GM18499 (cell line): ENCODE results near the gene PAK4.
"Not testable (repeated sequence)": the region's sequence is repeated elsewhere in the genome, so short reads cannot be mapped to it uniquely, and the experiment has no call there.

Experiments used
- ATAC-seq: cut with Tn5 transposase; IDR thresholded peaks from one replicate; pipeline ENCODE4 v1.9.1; 2021; ENCODE audit warnings: moderate number of reproducible peaks; ENCODE audit not compliant: insufficient read depth, unreplicated experiment

Gene PAK4

GRCh38 chr19:39099341-39099740, 26.2 kb upstream of the PAK4 start:
- no peak for ATAC-seq

- no peak for ATAC-seq
These were observed 25.0 kb upstream of the PAK4 start for GRCh38 chr19:39100500-39101166.

- ATAC-seq = no peak
These were observed 22.4 kb upstream of the PAK4 start for GRCh38 chr19:39103151-39103550.

DNA sequence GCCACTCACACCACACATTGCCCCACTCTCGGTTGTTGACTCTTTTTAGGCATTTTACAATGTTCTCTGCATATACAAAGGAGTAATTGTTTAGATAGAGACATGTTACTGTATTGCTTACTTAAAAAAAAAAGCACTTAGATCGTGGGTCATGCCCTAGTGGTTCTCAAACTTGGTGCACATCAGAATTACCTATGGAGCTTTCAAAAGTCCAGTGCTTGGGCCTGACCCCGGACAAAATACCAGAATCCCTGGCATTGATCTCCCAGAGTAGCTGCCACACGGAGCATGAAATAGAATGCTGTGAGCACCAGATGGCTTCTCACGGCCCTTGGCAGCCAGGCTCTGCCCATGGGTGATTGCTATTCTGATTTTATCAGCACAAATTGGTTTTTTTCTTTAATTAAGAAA, 21.4 kb upstream of the PAK4 start:
- no peak for ATAC-seq

DNA sequence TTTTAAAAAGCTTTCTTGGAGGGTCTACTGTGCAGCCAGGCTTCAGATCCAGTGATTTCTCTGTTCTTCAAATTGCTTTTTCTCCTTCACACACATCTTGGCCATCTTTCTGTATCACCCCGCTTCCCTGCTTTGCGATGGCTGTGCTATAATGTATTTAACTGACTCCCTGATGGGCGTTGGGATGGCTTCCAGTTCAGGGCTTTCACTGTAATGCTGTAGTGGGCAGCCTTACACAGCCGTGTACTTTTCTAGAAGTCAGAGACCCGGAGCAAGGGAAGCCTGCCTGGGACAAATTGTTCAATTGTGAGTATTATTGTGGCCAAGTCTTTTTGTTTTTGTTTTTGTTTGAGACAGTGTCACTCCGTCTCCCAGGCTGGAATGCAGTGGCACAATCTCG, 19.4 kb upstream of the PAK4 start:
- no peak for ATAC-seq

- no peak for ATAC-seq
These were observed 15.9 kb upstream of the PAK4 start for GRCh38 chr19:39109641-39110040.

- ATAC-seq = no peak
These were observed 15.2 kb upstream of the PAK4 start for GRCh38 chr19:39110263-39110967.

DNA sequence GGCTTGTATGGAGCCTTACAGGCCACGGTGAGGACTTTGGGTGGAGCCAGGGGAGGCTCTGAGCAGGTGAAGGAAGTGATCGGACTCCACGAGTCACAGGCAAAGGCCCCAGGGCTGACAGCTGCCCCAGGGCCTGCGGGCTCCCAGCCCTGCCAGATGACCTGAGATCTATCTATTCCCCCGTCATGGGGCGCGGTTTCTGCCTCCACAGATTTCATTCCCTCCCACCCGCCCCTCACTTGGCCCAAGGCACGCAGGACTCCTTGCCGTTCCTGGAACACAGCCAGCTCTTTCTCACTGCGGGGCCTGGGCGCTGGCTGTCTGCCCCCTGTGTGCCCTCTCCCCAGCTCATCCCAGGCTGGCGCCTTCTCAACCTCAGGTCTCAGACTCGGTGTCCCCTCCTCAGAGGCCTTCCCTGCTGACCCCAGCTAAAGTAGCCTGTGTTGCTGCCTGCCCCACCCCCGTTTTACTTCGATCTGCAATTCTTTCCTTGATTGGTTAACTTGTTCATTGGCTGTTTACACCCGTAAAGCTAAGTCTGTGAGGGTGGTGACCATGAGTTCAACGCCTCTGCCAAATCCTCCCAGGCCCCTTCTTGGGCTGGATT, 13.9 kb upstream of the PAK4 start:
- no peak for ATAC-seq

DNA sequence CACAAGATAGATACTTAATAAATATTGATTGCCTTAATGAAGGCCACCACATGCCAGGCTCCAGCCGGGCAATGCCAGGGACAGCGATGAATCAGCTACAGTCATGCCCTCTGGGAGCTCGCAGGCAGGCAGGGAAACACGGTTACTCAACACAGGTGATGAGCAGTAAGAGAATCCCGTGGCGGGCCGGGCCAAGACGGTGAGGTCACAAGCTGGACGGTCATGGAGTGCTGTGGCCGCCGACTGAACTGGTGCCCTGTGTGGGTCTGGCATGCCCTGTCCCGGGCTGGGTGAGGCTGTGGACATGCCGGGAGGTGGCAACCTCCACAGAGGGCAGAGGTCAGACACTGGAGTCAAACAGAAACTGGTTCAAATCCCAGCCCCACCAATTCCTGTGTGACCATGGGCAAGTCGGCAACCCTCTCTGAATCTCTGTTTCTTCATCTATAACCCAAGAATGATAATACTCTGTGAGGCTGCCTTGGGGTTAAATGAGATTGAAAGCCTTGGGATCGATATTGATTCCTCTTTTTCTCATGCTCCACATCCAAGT, 13.2 kb upstream of the PAK4 start:
- ATAC-seq = no peak

- no peak for ATAC-seq
These were observed 12.4 kb upstream of the PAK4 start for GRCh38 chr19:39113199-39113598.

- no peak for ATAC-seq
These were observed 10.3 kb upstream of the PAK4 start for GRCh38 chr19:39115105-39115847.

DNA sequence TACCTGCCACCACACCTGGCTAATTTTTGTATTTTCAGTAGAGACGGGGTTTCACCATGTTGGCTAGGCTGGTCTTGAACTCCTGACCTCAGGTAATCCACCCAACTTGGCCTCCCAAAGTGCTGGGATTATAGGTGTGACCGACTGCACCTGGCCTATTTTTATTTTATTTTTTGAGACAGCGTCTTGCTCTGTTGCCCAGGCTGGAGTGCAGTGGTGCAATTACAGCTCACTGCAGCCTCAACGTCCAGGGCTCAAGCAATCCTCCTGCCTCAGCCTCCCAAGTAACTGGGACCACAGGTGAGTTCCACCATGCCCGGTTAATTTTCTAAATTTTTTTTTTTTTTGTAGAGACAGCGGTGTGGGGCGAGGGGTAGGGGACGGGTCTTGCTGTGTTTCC, 8.6 kb upstream of the PAK4 start:
- ATAC-seq = not testable (repeated sequence)

- ATAC-seq = no peak
These were observed 5.8 kb upstream of the PAK4 start for GRCh38 chr19:39119830-39120229.

- ATAC-seq = no peak
These were observed 2.5 kb upstream of the PAK4 start for GRCh38 chr19:39122934-39123731.

- no peak for ATAC-seq
These were observed 1.3 kb upstream of the PAK4 start for GRCh38 chr19:39124136-39124764.

- no peak for ATAC-seq
These were observed 410 bp upstream of the PAK4 start for GRCh38 chr19:39125199-39125553.

DNA sequence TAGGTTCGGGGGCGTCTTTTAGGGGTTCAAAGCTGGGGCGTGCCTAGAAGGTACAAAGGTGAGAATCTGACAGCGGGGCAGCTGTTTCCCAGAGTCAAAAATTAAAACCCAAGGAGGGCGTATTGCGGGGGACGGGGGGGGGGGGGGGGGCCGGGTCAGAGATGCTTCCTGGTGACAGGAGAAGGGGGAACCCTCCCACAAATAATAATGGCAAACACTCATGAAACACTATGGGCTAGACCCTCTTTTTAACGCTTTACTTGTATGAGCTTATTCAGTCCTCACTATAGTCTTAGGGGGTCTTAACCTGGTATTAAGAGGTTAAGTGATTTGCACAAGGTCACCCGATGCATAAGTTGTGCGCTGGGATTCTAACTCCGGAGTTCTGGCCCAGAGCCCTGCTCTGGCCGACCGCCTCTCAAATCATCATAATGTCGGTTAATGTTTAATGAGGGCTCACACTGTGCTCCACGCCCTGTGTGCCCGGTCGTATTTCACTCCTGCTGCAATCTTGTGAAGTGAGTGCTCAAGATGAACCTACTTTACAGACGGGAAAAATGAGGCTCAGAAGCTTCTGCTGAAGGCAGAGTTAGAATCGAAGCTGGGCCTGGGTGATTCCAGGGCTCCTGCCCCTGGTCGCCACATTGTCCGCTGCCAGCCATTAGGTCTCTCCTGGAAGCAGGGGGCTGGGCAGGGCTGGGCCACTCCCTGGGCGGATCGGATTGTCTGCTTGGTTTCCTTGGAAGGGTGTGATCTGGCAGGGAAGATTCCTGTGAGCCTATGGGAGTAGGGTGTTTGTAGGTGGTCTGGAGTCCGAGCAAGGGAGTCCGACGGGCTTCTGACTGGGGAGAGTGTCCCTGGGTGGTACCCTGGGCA, 964 bp downstream of the PAK4 start:
- no peak for ATAC-seq

- ATAC-seq = no peak
These were observed 2.4 kb downstream of the PAK4 start for GRCh38 chr19:39127812-39128515.
